Loucy (cell line): ENCODE results near the gene ENTREP3.

Experiments
- H2AFZ ChIP-seq: fragments of 200-600 bp; sonication (generic); 2 replicates; pipeline ENCODE4 v1.6.0; 2016; ENCODE audit warnings: antibody characterized with exemption, mild to moderate bottlenecking, low read length, moderate library complexity
- H3F3A ChIP-seq: fragments of 200-600 bp; 2 replicates; pipeline ENCODE4 v1.6.0; 2016; ENCODE audit warnings: antibody characterized with exemption, low read depth, mild to moderate bottlenecking
- H3K27me3 ChIP-seq: fragments of 200-600 bp; sonication (generic); 2 replicates; pipeline ENCODE4 v1.6.1; 2014; ENCODE audit warnings: low read length, mild to moderate bottlenecking; ENCODE audit not compliant: insufficient read depth, poor library complexity, severe bottlenecking
- H3K36me3 ChIP-seq: fragments of 200-600 bp; sonication (generic); 2 replicates; pipeline ENCODE4 v1.6.1; 2016; ENCODE audit warnings: low read length; ENCODE audit not compliant: insufficient read depth
- H3K4me1 ChIP-seq: fragments of 200-600 bp; sonication (generic); 2 replicates; pipeline ENCODE4 v1.5.1; 2014; ENCODE audit warnings: low read length, mild to moderate bottlenecking; ENCODE audit not compliant: insufficient read depth, poor library complexity, severe bottlenecking
- H3K4me2 ChIP-seq: fragments of 200-600 bp; sonication (generic); 2 replicates; pipeline ENCODE4 v1.6.0; 2014; ENCODE audit warnings: antibody characterized with exemption, low read length, low read depth, mild to moderate bottlenecking; ENCODE audit not compliant: poor library complexity, severe bottlenecking
- H3K4me3 ChIP-seq: fragments of 200-600 bp; sonication (generic); 2 replicates; pipeline ENCODE4 v1.5.1; 2014; ENCODE audit warnings: low read length, mild to moderate bottlenecking, mixed read lengths; ENCODE audit not compliant: poor library complexity, severe bottlenecking
- H3K79me2 ChIP-seq: fragments of 200-600 bp; sonication (generic); 2 replicates; pipeline ENCODE4 v1.6.1; 2014; ENCODE audit warnings: low read length; ENCODE audit not compliant: insufficient read depth
- H3K9ac ChIP-seq: fragments of 200-600 bp; sonication (generic); 2 replicates; pipeline ENCODE4 v1.6.0; 2014; ENCODE audit warnings: mild to moderate bottlenecking, low read depth, low read length, moderate library complexity; ENCODE audit not compliant: poor library complexity, severe bottlenecking
- H3K9me2 ChIP-seq: fragments of 200-600 bp; sonication (generic); replicated peaks from 2 replicates; pipeline ENCODE4 v1.6.1; 2016; ENCODE audit warnings: low read depth, low read length, mixed read lengths
- H3K9me3 ChIP-seq: fragments of 200-600 bp; sonication (generic); 2 replicates; pipeline ENCODE4 v1.6.1; 2014; ENCODE audit warnings: mild to moderate bottlenecking, antibody characterized with exemption, low read length, low read depth; ENCODE audit not compliant: insufficient read depth
- H4K20me1 ChIP-seq: fragments of 200-600 bp; sonication (generic); 2 replicates; pipeline ENCODE4 v1.6.0; 2014; ENCODE audit warnings: antibody characterized with exemption, low read length, mild to moderate bottlenecking; ENCODE audit not compliant: insufficient read depth, poor library complexity, severe bottlenecking
- CTCF ChIP-seq: fragments of 200-600 bp; sonication (generic); conservative IDR thresholded peaks from 2 replicates; pipeline ENCODE4 v1.5.1; 2014; ENCODE audit warnings: mild to moderate bottlenecking, antibody characterized with exemption, low read length
- EZH2phosphoT487 ChIP-seq: fragments of 200-600 bp; IDR thresholded peaks from 2 replicates; pipeline ENCODE4 v1.6.1; 2018; ENCODE audit warnings: antibody characterized with exemption, mild to moderate bottlenecking, moderate library complexity, borderline replicate concordance

Gene ENTREP3

GRCh38 chr1:155296661-155297060 is 41.4 kb upstream of the ENTREP3 start:
- no peak for TF ChIP-seq EZH2phosphoT487
- TF ChIP-seq CTCF, result no peak
- H3K27me3 ChIP-seq, result no peaks in the 10 kb centered on the region
- H3K9ac ChIP-seq, result no peak overlapping the region
- no peaks in the 10 kb centered on the region for H4K20me1 ChIP-seq
- H3K36me3 ChIP-seq, result no peaks in the 10 kb centered on the region
- no peak overlapping the region for H3K4me3 ChIP-seq
- no peak overlapping the region for H2AFZ ChIP-seq
- H3K9me2 ChIP-seq, result no peaks in the 10 kb centered on the region
- H3K4me1 ChIP-seq, result no peaks in the 10 kb centered on the region
- H3F3A ChIP-seq, result no peaks in the 10 kb centered on the region
- H3K79me2 ChIP-seq, result no peaks in the 10 kb centered on the region
- H3K9me3 ChIP-seq, result no peaks in the 10 kb centered on the region
- H3K4me2 ChIP-seq, result no peak overlapping the region

- Histone ChIP-seq H3K4me2 (no peak overlapping the region), H3K9ac (no peak overlapping the region), H4K20me1 (no peaks in the 10 kb centered on the region), H3K79me2 (no peaks in the 10 kb centered on the region), H3K9me3 (no peaks in the 10 kb centered on the region), H3F3A (no peaks in the 10 kb centered on the region), H3K36me3 (no peaks in the 10 kb centered on the region), H3K9me2 (no peaks in the 10 kb centered on the region), H3K4me1 (no peaks in the 10 kb centered on the region), H3K4me3 (no peak overlapping the region), H3K27me3 (no peaks in the 10 kb centered on the region), H2AFZ (no peak overlapping the region)
- TF ChIP-seq CTCF (no peak), EZH2phosphoT487 (no peak)
These were observed 40.6 kb upstream of the ENTREP3 start for GRCh38 chr1:155295942-155296267.

GRCh38 chr1:155295183-155295941 is 40.1 kb upstream of the ENTREP3 start:
- no peaks in the 10 kb centered on the region for H4K20me1 ChIP-seq
- TF ChIP-seq EZH2phosphoT487 (no peak), CTCF (no peak)
- no peaks in the 10 kb centered on the region for H3K36me3 ChIP-seq
- H3K27me3 ChIP-seq, result no peaks in the 10 kb centered on the region
- H3K79me2 ChIP-seq, result no peaks in the 10 kb centered on the region
- no peak overlapping the region for H3K4me2 ChIP-seq
- no peak overlapping the region for H2AFZ ChIP-seq
- H3F3A ChIP-seq, result no peaks in the 10 kb centered on the region
- H3K4me1 ChIP-seq, result no peaks in the 10 kb centered on the region
- no peak overlapping the region for H3K9ac ChIP-seq
- no peaks in the 10 kb centered on the region for H3K9me2 ChIP-seq
- H3K4me3 ChIP-seq, result no peak overlapping the region
- H3K9me3 ChIP-seq, result no peaks in the 10 kb centered on the region
